HPDE6-E6E7 (cell line): Measurements from ENCODE around the gene ARHGAP35.

ENCODE experiments used
- DNase-seq: peaks from one replicate; pipeline ENCODE4 v3.0.0; 2011; ENCODE audit warnings: missing footprints; ENCODE audit errors: extremely low spot score

Gene ARHGAP35

GRCh38 chr19:46902402-46902766 lies 41.6 kb downstream of the ARHGAP35 start:
- DNase-seq, result peak; percentile 91

- DNase-seq, result no peak
Observed at GRCh38 chr19:46903458-46903857, 42.7 kb downstream of the ARHGAP35 start.

GRCh38 chr19:46904114-46905060 lies 43.6 kb downstream of the ARHGAP35 start:
- no peak for DNase-seq

- no peak for DNase-seq
Observed at GRCh38 chr19:46906221-46906620, 45.4 kb downstream of the ARHGAP35 start.

- DNase-seq, result no peak
Observed at GRCh38 chr19:46907880-46908279, 47.1 kb downstream of the ARHGAP35 start.

- no peak for DNase-seq
Observed at GRCh38 chr19:46909356-46909755, 48.6 kb downstream of the ARHGAP35 start.
